Dermis blood vessel endothelial cell (primary cell): ENCODE data around the gene TNFAIP2. TPM values are rescaled to one million over a fixed set of nuclear protein-coding genes. Genes with fewer than 3 reads are reported as not detected.

Experiments
- total RNA-seq: library from RNA; depleted of rRNA; stranded (reverse); fragments of >200 nt; gene quantifications from 2 replicates; pipeline ENCODE4 v1.2.3, GENCODE V29; 2014

Gene TNFAIP2
- total RNA-seq, 1 donor from 2014 or later, result 94.6 TPM

Other genes starting within 250 kb of the TNFAIP2 start
- gene AMN, start 200.8 kb upstream of the TNFAIP2 start, total RNA-seq, result 0.19 TPM in 1 of 2 replicates, not detected in the other
- gene CDC42BPB, start 65.9 kb upstream of the TNFAIP2 start, total RNA-seq, result 118 and 175 TPM in 2 replicates
- not detected in 2 replicates for gene LBHD2, start 39.3 kb upstream of the TNFAIP2 start, total RNA-seq
- not detected in 2 replicates for gene EXOC3L4, start 28.7 kb upstream of the TNFAIP2 start, total RNA-seq
- 115 and 226 TPM in 2 replicates for gene EIF5, start 210.8 kb downstream of the TNFAIP2 start, total RNA-seq